Skin of body (tissue), 2 donors: ENCODE data around the gene WDR20. TPM values are rescaled to one million over a fixed set of nuclear protein-coding genes. Genes with fewer than 3 reads are reported as not detected.
"Not testable (repeated sequence)": the region's sequence is repeated elsewhere in the genome, so short reads cannot be mapped to it uniquely, and the experiment has no call there.

Source experiments
- DNase-seq: peaks from one replicate; lab custom pipeline; 2025; lab: John Stamatoyannopoulos, UW
- total RNA-seq: library from RNA; depleted of rRNA; stranded (reverse); fragments of >200 nt; gene quantifications from one replicate; pipeline ENCODE4 v1.2.3, GENCODE V29; 2014

The WDR20 gene
- total RNA-seq, 1 donor from 2014 or later, result 22.3 TPM

DNA sequence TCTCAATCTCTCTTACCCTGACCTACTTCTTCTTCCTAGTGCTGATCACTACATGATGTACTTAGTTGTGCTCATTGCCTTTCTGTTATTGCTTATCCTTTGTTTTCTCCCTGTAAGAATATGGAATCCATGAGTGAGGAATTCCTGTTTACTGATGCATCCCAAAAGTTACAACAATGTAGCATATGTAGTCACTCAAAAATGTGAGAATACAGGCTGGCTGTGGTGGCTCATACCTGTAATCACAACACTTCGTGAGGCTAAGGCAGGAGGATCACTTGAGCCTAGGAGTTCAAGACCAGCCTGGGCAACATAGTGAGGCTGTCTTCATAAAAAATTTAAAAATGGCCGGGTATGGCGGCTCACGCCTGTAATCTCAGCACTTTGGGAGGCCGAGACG, 8.0 kb upstream of the WDR20 start:
- no peak for DNase-seq

DNA sequence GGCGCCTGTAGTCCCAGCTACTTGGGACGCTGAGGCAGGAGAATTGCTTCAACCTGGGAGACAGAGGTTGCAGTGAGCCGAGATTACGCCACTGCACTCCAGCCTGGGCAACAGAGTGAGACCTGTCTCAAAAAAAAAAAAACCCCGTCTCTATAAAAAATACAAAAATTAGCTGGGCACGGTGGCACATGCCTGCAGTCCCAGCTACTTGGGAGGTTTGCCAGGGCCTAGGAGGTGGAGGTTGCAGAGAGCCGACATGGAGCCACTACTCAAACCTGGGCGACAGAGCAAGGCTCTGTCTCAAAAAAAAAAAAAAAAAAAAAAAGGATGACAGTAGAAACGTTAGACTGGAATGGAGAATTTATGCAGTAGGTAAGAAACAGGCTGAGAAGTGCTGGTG, 5.7 kb upstream of the WDR20 start:
- not testable (repeated sequence) for DNase-seq

DNA sequence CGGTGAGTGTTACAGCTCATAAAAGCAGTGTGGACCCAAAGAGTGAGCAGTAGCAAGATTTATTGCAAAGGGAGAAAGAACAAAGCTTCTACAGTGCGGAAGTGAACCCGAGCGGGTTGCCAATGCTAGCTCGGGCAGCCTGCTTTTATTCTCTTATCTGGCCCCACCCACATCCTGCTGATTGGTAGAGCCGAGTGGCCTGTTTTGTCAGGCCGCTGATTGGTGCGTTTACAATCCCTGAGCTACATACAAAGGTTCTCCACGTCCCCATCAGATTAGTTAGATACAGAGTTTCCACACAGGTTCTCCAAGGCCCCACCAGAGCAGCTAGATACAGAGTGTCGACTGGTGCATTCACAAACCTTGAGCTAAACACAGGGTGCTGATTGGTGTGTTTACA, 5.0 kb upstream of the WDR20 start:
- DNase-seq, result not testable (repeated sequence)

DNA sequence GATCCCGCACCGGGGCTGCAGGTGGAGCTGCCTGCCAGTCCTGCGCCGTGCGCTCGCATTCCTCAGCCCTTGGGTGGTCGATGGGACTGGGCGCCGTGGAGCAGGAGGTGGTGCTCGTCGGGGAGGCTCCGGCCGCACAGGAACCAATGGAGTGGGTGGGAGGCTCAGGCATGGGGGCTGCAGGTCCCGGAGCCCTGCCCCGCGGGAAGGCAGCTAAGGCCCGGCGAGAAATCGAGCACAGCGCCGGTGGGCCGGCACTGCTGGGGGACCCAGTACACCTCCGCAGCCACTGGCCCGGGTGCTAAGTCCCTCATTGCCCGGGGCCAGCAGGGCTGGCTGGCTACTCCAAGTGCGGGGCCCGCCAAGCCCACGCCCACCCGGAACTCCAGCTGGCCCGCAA, 4.2 kb upstream of the WDR20 start:
- DNase-seq, result not testable (repeated sequence)

DNA sequence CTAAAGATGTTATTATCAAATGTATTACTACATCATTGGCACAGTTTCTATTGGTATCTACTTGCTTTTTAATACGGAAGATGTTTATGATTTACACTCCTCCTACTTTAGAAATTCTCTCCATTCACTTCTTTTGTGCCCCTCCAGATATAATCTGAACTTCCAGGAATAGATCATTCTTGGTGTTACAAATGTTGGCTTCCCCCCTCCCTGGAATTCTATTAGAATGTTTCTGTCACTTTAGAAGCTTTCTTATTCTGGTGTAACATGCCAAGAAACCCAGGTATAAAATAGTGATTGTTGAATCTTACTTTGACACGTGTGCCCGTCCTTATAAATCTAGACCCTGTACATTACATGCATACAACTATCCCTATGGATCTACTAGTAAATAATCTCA, 1.2 kb upstream of the WDR20 start:
- no peak for DNase-seq

DNA sequence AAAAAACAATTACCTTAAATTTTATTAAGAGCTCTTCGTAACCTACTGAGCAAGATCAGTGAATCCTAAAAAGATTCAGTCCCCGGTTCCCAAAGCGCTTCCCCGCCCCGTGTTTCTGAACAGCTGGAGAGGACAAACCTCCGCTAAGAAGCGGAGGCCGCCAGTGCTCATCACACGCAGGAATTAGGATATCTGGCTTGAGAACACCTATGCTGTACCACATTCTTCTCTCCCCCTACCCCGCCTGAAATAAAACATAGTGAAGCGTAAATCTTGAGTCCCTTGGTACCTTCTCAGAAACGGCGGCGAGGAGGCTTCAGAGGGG, 774 bp upstream of the WDR20 start:
- DNase-seq, result no peak

DNA sequence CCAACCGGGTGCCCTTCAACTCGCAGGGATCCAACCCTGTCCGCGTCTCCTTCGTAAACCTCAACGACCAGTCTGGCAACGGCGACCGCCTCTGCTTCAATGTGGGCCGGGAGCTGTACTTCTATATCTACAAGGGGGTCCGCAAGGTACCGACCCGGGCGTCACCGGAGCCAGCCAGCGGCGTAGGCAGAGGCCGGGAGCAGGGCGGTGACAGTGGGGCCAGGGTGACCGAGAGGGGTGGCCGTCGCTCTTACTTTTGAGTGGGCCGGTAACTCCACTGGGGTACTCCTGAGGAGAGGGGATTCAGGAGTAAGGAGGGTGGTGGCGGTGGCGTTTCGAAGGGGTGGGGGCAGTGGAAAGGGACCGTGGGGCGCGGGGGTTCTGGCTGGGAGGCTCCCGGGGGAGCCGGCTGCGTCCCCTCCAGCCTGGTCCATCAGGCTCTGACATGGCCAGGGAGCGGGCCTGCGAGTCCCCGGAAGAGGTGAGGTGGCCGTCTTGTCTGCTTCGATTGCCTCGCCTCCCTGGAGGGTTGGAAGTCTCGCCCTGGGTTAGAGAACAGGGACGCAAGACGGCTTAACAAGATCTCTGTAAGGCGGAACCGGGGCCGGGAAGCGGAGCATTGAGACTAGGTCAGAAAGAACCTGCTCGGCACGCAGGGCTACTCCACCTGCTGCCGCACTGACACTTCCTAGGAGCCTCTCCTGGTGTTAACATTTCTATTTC, 491 bp downstream of the WDR20 start:
- no peak for DNase-seq

DNA sequence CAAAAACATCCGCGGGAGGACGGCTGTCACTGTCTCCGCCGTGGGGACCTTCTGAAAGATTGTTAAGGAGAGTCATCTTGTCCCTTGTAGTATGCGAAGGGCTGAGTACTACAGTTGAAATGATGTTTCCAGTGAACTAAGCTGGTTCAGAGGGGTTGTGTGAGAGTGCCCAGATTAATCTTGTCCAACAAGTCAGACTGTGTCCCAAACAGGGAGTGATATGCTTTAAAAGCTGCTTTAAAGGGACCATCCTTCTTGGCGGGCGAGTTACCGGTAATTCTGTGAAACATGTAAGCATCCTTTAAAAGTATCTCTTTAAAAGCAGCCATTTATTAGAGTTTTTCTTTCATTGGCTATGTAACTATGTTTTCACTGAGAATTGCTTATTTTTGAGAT, 1.1 kb downstream of the WDR20 start:
- no peak for DNase-seq

DNA sequence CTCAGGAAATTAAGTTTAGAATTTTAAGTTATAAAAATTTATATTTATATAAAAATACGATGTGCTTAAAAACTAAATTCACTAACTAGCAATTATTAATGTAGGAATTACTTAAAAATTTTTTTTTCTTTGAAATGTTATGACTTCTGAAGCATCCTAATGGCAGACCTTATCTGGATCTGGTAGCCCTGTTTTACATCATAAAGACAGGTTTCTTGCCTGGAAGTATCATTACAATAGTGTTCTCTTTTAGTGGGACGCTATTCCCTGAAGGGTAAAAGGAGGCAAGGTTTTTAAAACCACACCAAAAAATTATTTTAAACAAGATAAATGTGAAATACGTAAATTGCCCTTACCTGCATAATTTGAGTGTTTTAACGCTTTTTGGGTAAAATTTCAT, 2.1 kb downstream of the WDR20 start:
- no peak for DNase-seq

DNA sequence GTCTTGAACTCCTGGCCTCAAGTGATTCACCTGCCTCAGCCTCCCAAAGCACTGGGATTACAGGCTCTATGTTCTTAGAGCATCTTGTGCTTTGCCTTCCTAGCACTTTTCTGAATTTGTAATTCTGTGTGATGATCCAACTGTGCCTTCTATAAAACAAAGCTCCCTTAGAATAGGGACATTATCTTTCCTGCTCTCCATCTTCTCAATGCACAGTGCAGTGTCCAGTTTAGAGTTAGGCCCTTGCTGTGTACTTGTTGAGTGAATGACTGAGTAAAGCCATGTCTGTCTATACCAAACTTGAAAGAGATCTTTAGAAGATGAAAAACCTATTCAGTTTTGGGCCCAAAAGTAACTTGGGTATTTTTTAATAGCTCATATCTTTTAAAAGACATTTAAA, 5.2 kb downstream of the WDR20 start:
- no peak for DNase-seq

DNA sequence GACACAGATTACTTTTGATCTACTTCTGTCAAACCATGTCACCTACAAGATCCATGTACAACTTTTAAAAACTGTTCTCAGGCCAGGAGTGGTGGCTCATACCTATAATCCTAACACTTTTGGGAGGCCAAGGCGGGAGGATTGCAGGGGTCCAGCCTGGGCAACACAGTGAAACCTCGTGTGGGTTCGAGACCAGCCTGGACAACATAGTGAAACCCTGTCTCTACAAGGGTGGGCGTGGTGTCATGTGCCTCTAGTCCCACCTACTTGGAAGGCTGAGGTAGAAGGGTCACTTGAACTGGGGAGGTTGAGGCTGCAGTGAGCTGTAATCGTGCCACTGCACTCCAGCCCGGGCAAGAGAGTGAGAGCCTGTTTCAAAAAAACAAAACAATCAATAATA, 5.7 kb downstream of the WDR20 start:
- no peak for DNase-seq

DNA sequence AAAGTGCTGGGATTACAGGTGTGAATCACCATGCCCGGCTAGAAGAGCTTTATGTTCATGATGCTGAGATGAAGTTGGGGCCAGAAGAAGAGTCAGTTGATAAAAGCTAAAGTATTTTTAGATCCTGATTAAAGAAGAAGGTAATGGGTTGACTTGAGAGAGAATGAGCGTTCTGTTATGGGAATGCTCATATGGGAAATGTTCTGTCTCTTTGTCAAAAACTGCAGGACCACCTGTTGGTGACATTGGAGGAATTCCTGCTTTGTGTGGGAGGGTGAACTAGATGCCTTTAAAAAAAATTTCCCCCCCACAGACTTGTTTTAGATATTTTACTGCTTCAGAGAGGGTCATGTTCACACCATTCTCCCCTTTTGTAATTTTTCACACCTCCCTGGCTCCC, 6.7 kb downstream of the WDR20 start:
- DNase-seq, result no peak

DNA sequence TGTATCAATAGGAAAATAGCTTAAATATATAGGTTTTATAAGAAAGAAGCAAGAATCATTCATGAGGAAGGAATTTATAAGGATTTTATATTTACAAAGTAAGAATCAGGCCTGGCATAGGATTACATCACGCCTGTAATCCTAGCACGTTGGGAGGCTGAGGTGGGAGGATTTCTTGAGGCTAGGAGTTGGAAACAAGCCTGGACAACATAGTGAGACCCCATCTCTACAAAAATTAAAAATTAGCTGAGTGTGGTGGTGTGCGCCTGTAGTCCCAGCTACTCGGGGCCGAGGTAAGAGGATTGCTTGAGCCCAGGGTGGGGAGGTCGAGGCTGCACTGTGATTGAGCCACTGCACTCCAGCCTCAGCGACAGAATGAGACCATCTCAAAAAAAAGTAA, 10.4 kb downstream of the WDR20 start:
- DNase-seq, result no peak

DNA sequence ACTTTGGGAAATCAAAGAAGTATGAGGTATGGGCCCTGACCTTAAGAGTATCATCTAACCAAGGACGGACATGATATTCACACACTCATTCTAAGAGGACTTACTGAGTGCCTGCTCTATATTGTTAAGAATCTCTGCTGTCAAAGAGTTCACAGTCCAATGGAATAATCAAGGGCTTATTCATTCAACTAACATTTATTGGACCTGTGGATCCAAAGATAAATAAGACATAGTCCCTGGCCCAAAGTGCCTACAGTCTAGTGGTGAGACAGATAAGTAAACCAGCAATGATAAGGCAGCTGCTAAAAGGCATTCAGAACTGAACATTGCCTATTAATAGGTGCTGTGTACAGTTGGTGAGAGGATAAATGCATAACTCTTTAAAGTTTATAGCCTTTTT, 11.0 kb downstream of the WDR20 start:
- no peak for DNase-seq

DNA sequence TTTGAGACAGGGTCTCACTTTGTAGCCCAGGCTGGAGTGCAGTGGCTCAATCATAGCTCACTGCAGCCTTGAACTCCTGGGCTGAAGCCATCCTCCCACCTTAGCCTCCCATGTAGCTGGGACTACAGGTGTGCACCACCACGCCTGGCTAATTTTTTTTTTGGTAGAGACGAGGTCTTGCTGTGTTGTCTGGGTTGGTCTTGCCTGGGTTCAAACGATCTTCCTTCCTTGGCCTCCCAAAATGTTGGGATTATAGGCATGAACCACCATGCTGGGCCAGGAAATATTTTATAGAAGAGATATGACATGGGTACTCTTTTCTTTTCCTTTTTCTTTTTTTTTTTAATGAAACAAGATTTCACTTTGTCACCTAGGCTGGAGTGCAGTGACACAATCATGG, 11.7 kb downstream of the WDR20 start:
- DNase-seq, result not testable (repeated sequence)

DNA sequence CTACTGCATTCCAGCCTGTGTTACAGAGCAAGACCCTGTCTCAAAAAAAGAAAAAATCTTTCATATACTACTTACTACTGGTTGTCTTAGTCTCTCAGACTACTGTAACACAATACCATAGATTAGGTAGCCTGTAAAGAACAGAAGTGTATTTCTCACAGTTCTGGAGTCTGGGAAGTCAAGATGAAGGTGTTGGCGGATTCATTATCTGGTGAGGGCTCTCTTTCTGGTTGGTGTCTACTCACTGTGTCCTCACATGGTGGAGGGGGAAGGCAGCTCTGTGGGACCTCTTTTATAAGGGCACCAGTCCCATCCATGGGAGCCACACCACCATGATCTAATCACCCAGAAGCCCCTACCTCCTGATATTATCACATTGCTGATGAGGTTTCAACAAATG, 14.4 kb downstream of the WDR20 start:
- no peak for DNase-seq

DNA sequence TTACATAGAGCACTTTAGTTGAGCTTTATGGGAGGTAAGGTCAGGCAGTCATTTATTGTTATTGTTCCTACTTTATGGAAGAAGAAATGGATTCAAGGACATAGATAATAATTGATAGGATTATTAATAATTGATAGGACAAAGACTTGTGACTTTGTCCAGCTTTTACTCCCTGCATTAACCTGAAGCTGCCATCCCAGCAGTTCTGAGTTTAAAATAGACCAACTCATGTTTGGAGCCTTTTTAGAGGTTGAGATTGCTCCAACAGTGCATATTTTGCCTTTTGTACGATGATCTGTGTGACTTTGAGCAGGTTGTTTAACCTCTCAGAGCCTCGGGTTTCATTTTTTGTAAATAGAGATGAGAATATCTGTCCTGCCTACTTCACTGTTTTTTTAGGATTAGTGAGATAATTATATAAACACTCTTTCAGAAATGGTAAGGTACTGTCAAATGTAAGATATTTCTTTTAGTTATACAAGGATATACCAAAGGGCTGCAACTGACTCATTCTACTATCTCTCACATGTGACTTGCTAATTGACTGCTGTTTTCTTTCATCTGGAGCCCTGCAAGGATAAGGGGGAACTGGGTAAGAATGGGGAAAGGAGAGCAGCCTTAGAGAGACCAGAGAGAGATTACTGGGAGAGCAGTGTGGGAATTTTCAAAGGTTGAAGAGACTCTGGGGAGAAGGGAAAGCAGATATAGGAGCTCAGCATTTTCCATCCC, 15.3 kb downstream of the WDR20 start:
- no peak for DNase-seq

DNA sequence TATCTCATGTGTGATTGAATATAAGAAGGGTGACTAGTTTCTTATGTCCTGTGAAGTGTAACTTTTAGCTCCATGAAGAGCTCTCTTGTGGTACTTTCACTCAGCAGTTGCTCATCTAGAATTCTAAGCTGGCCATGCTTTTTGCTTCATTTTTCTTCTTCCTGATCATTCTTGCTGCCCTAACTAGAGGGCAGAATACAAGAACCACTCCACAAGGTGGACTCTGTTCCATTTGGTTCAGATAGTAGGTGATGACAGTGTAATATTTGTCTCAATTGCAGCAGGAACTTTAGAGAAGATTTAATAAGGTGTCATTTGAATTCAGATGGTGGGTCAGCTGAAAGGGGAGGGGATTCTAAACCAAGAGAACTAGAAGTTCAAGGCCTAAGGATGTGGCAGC, 17.6 kb downstream of the WDR20 start:
- DNase-seq, result no peak

DNA sequence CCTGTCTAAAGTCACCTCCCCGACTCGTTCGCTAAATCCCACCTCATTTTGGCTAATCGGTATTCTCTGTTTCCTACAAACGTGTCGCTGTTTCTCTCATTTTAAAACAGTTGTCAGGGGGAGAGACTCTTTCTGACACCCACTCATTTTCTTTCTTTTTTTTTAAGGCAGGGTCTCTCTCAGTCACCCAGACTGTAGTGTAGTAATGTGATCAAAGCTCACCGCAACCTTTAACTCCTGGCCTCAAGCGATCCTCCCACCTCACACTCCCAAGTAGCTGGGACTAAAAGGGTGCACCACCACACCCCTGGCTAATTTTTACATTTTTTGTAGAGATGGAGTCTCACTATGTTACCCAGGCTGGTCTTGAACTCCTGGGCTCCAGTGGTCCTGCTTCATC, 19.1 kb downstream of the WDR20 start:
- DNase-seq, result no peak

DNA sequence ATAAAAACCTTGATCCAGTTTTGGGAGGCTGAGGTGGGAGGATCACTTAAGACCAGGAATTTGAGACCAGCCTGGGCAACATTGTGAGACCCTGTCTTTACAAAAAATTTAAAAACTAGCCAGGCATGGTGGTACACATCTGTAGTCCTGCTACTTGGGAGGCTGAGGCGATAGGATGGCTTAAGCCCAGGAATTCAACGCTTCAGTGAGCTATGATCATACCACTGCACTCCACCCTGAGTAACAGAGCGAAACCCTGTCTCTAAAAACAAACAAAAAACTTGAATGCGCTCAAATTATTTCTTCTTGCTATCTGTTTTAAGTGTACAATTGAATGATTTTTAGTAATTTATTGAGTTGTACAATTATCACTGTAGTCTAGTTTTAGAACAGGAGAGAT, 20.1 kb downstream of the WDR20 start:
- no peak for DNase-seq

DNA sequence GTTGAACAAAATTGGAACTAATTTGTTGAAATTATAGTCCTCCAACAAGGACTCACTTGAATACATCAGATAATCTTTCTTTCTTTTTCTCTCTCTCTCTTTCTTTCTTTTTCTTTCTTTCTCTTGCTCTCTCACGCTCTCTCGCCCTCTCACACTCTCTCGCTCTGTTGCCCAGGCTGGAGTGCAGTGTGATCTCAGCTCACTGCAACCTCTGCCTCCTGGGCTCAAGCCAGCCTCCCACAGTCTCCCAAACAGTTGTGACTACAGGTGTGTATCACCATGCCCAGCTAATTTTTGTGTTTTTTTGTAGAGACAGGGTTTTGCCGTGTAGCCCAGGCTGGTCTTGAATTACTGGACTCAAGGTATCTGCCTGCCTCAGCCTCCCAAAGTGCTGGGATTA, 22.8 kb downstream of the WDR20 start:
- DNase-seq, result no peak

DNA sequence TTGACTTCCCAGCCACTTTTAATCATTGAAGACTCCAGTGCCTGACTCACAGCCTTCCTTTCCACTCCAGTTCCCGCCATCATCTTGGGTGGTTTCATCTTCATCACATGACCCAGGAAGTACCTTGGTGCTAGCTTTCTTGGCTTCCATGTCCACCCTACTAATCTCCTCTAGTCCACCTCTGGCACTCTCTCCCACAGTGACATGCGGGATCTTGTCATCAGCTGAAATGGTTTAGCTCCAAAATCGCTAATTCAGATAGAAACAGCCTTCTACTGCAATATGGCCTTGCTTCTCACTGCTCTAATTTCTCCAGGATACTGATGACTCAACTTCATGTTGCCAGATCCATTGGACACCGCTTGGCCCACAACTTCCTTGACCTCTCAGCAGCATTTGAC, 24.5 kb downstream of the WDR20 start:
- DNase-seq, result no peak

DNA sequence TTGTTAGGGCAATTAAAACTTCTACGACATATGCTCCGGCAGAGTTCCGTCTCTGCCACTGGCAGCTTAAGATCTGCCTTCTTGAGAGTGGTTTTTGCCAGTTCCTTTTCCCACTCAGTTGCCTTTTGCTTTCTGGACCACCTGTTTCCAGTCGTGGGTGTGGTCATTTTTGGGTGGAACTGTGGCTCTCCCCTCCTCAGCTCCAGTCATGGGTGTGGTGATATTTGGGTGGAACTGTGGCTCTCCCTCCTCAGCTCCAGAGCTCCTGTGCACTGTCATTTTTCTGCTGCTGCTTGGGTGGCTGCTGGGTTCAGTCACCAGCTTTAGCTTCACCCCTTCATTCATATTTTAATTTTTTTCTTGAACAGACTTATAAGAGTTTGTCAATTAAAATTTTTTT, 25.3 kb downstream of the WDR20 start:
- DNase-seq, result no peak

DNA sequence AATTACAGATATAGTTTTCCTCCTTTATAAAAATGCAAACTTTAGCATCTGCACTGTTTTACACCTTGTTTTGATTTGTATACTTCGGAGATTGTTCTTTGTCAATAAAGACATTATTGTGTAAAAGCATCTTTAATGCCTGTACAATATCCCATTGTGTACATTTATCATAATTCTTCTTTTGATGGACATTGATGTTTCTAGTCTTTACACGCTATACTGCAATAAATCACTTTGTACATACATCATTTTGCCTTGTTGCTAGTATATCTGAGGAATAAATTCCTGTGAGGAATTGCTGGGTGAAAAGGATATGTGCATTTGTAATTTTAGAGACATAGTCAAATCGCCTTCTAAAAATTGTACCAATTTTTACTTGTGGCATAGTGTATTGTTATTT, 30.4 kb downstream of the WDR20 start:
- no peak for DNase-seq
